H1 (cell line): ENCODE results near the gene FANCD2OS.

Experiments used
- ATF2 ChIP-seq: IDR thresholded peaks from 2 replicates; pipeline ENCODE4 v1.6.1; 2012; ENCODE audit warnings: low read length, inconsistent platforms
- BCL11A ChIP-seq, 2 experiments: IDR thresholded peaks; one replicate each; pipeline ENCODE4 v1.6.1; 2011; ENCODE audit warnings: low read depth in 2 of 2, low read length in 2 of 2, mild to moderate bottlenecking in 2 of 2
- CTCF ChIP-seq, 3 experiments: IDR thresholded peaks; 1 replicate in 2 of 3; 2 replicates in 1 of 3; pipeline versions ENCODE4 v1.5.1 to v1.6.1; 2011; ENCODE audit warnings: low read length in 3 of 3, mild to moderate bottlenecking in 3 of 3, inconsistent platforms in 2 of 3, low read depth in 1 of 3, moderate library complexity in 1 of 3; ENCODE audit not compliant: insufficient read depth in 1 of 3; ENCODE audit errors: control extremely low read depth in 1 of 3
- GABPA ChIP-seq: IDR thresholded peaks from 2 replicates; pipeline ENCODE4 v1.6.1; 2011; ENCODE audit warnings: mild to moderate bottlenecking, low read length, moderate library complexity, borderline replicate concordance; ENCODE audit not compliant: insufficient read depth
- PHF8 ChIP-seq: fragments of 200-600 bp; sonication (generic); conservative IDR thresholded peaks from 2 replicates; pipeline ENCODE4 v1.7.1; 2012; ENCODE audit warnings: low read depth, mild to moderate bottlenecking, inconsistent platforms, low read length, moderate library complexity
- POLR2A ChIP-seq, 2 experiments: IDR thresholded peaks; 1 replicate in 1 of 2; 2 replicates in 1 of 2; pipeline ENCODE4 v1.6.1; 2011; ENCODE audit warnings: low read depth in 2 of 2, low read length in 2 of 2, mild to moderate bottlenecking in 2 of 2; ENCODE audit errors: control extremely low read depth in 1 of 2
- TAF1 ChIP-seq: IDR thresholded peaks from 2 replicates; pipeline ENCODE4 v1.6.1; 2011; ENCODE audit warnings: mild to moderate bottlenecking, low read depth, low read length
- ZNF274 ChIP-seq: IDR thresholded peaks from 2 replicates; pipeline ENCODE4 v1.7.0; 2012; ENCODE audit warnings: low read length, borderline replicate concordance; ENCODE audit errors: extremely low read depth

- TF ChIP-seq BCL11A (IDR thresholded peaks at IDR 0.05; ENCODE audit: low read depth in 2 of 2, low read length in 2 of 2) (no peak), ZNF274 (no peak), GABPA (no peak), ATF2 (no peak), CTCF (IDR thresholded peaks at IDR 0.05; ENCODE audit: control extremely low read depth in 1 of 3, insufficient read depth in 1 of 3, low read depth in 1 of 3, low read length in 3 of 3) (no peak), PHF8 (no peak), POLR2A (IDR thresholded peaks at IDR 0.05; ENCODE audit: control extremely low read depth in 1 of 2, low read depth in 2 of 2, low read length in 2 of 2) (no peak), TAF1 (no peak)
Observed at GRCh38 chr3:10137178-10137577, 29.1 kb upstream of the FANCD2OS start.
